ENCODE measurements around the gene EPGN.

Gene EPGN

DNA sequence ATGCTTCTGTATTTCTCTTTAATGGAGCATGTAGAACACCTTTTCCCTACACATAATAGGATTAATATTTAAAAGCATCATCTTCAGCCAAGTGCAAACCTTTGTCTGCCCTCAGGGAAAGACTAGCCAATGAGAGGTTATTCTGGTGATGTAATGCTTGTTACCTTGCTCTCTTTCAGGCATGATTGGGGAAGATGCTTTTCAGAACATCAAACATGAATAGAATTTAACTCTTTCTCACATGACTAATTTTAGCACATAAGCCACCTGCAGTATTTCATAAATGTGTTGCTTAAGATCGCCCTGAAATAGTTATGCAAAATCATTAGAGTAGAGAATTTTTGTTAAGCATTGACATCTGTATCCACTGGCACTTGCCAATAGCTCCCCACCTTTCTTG, 10.7 kb upstream of the EPGN start:
- TF ChIP-seq CTCF (conservative IDR thresholded peaks at IDR 0.05; ENCODE audit: low read length), result no peak

DNA sequence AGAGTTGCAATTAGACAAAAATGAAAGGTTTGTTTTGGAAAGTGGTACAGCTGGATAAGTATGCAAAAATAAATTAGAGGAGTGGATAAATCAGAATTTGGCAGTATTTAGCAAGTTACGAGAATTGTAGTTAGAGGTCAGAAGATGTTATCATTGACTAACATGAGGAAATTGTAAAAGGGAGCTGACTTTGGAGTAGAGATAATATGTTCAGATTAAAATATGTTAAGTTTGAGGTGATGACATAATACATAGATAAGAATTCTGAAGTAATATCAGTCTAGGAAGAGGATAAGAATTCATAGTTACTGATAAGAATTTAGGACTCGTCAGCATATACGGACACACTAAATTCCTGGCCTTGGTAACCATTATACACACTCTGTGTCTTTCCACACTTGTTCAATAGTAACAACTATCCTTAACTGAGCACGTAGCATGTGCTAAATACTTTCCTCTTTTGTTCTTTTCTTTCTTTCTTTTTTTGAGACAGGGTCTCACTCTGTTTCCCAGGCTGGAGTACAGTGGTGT, 4.1 kb upstream of the EPGN start:
- H3K9me2 ChIP-seq (replicated peaks; ENCODE audit: low read depth, low read length), result no peaks in the 10 kb centered on the region
- peaks cover 4% of the 10 kb centered on the region; the same call in 1 of the 2 replicates for H3F3A ChIP-seq (ENCODE audit: low read depth)
- no peak for TF ChIP-seq EZH2phosphoT487 (IDR thresholded peaks at IDR 0.05; ENCODE audit: borderline replicate concordance)
- no peak for TF ChIP-seq CTCF (conservative IDR thresholded peaks at IDR 0.05; ENCODE audit: low read length)
- H3K4me1 ChIP-seq (ENCODE audit: insufficient read depth, low read length, poor library complexity, severe bottlenecking), result peaks cover 14% of the 10 kb centered on the region
- H3K4me3 ChIP-seq (ENCODE audit: low read length, poor library complexity, severe bottlenecking), result no peak overlapping the region
- H3K27me3 ChIP-seq (ENCODE audit: insufficient read depth, low read length, poor library complexity, severe bottlenecking), result no peaks in the 10 kb centered on the region
- H3K9me3 ChIP-seq (ENCODE audit: insufficient read depth, low read depth, low read length), result no peaks in the 10 kb centered on the region
- H3K36me3 ChIP-seq (ENCODE audit: insufficient read depth, low read length), result no peaks in the 10 kb centered on the region
- H3K79me2 ChIP-seq (ENCODE audit: insufficient read depth, low read length), result no peaks in the 10 kb centered on the region
- H3K9ac ChIP-seq (ENCODE audit: low read depth, low read length, poor library complexity, severe bottlenecking), result no peak overlapping the region
- H4K20me1 ChIP-seq (ENCODE audit: insufficient read depth, low read length, poor library complexity, severe bottlenecking), result no peaks in the 10 kb centered on the region
- H2AFZ ChIP-seq (ENCODE audit: low read length), result no peak overlapping the region
- no peak overlapping the region for H3K4me2 ChIP-seq (ENCODE audit: low read depth, low read length, poor library complexity, severe bottlenecking)

More for the DNA sequence above, 10.7 kb upstream of the EPGN start:
- Histone ChIP-seq H3K4me2 (ENCODE audit: low read depth, low read length, poor library complexity, severe bottlenecking) (no peak overlapping the region), H3K9ac (ENCODE audit: low read depth, low read length, poor library complexity, severe bottlenecking) (no peak overlapping the region), H2AFZ (ENCODE audit: low read length) (no peak overlapping the region), H3K9me3 (ENCODE audit: insufficient read depth, low read depth, low read length) (no peaks in the 10 kb centered on the region), H3K4me1 (ENCODE audit: insufficient read depth, low read length, poor library complexity, severe bottlenecking) (no peaks in the 10 kb centered on the region), H3F3A (ENCODE audit: low read depth) (no peaks in the 10 kb centered on the region), H4K20me1 (ENCODE audit: insufficient read depth, low read length, poor library complexity, severe bottlenecking) (no peaks in the 10 kb centered on the region), H3K4me3 (ENCODE audit: low read length, poor library complexity, severe bottlenecking) (no peak overlapping the region), H3K9me2 (replicated peaks; ENCODE audit: low read depth, low read length) (no peaks in the 10 kb centered on the region), H3K27me3 (ENCODE audit: insufficient read depth, low read length, poor library complexity, severe bottlenecking) (no peaks in the 10 kb centered on the region), H3K79me2 (ENCODE audit: insufficient read depth, low read length) (no peaks in the 10 kb centered on the region), H3K36me3 (ENCODE audit: insufficient read depth, low read length) (no peaks in the 10 kb centered on the region)

GRCh38 chr4:74305000-74305399, 3.3 kb upstream of the EPGN start:
- no peaks in the 10 kb centered on the region for H4K20me1 ChIP-seq (ENCODE audit: insufficient read depth, low read length, poor library complexity, severe bottlenecking)
- H3K9ac ChIP-seq (ENCODE audit: low read depth, low read length, poor library complexity, severe bottlenecking), result no peak overlapping the region
- H3K4me3 ChIP-seq (ENCODE audit: low read length, poor library complexity, severe bottlenecking), result no peak overlapping the region
- H3K9me2 ChIP-seq (replicated peaks; ENCODE audit: low read depth, low read length), result no peaks in the 10 kb centered on the region
- H3K9me3 ChIP-seq (ENCODE audit: insufficient read depth, low read depth, low read length), result no peaks in the 10 kb centered on the region
- no peak overlapping the region for H2AFZ ChIP-seq (ENCODE audit: low read length)
- no peaks in the 10 kb centered on the region for H3K27me3 ChIP-seq (ENCODE audit: insufficient read depth, low read length, poor library complexity, severe bottlenecking)
- H3K36me3 ChIP-seq (ENCODE audit: insufficient read depth, low read length), result no peaks in the 10 kb centered on the region
- no peak overlapping the region for H3K4me2 ChIP-seq (ENCODE audit: low read depth, low read length, poor library complexity, severe bottlenecking)
- peaks cover 4% of the 10 kb centered on the region; the same call in 1 of the 2 replicates for H3F3A ChIP-seq (ENCODE audit: low read depth)
- peaks cover 21% of the 10 kb centered on the region for H3K4me1 ChIP-seq (ENCODE audit: insufficient read depth, low read length, poor library complexity, severe bottlenecking)
- H3K79me2 ChIP-seq (ENCODE audit: insufficient read depth, low read length), result no peaks in the 10 kb centered on the region
- TF ChIP-seq CTCF (conservative IDR thresholded peaks at IDR 0.05; ENCODE audit: low read length), result no peak
- no peak for TF ChIP-seq EZH2phosphoT487 (IDR thresholded peaks at IDR 0.05; ENCODE audit: borderline replicate concordance)
